Mesendoderm (in vitro differentiated cells): ENCODE results near the gene TMEM254.
"Not testable (repeated sequence)": the region's sequence is repeated elsewhere in the genome, so short reads cannot be mapped to it uniquely, and the experiment has no call there.

ENCODE experiments used
- DNase-seq: peaks from one replicate; pipeline ENCODE4 v3.0.0; 2013
- H2AK5ac ChIP-seq: 2 replicates; pipeline ENCODE4 v1.6.1; 2013; ENCODE audit warnings: low read length, inconsistent platforms
- H2BK120ac ChIP-seq: 2 replicates; pipeline ENCODE4 v1.6.1; 2013; ENCODE audit warnings: low read depth, mild to moderate bottlenecking, low read length, moderate library complexity, mixed read lengths
- H2BK15ac ChIP-seq: replicated peaks from 2 replicates; pipeline ENCODE4 v1.6.1; 2013; ENCODE audit warnings: low read depth, mild to moderate bottlenecking, moderate library complexity
- H2BK5ac ChIP-seq: 2 replicates; pipeline ENCODE4 v1.6.1; 2013; ENCODE audit warnings: low read length, inconsistent platforms
- H3K18ac ChIP-seq: 2 replicates; pipeline ENCODE4 v1.6.1; 2013; ENCODE audit warnings: mild to moderate bottlenecking, low read length, mixed read lengths
- H3K23ac ChIP-seq: one replicate; pipeline ENCODE4 v1.6.1; 2013; ENCODE audit warnings: low read length
- H3K27ac ChIP-seq: 2 replicates; pipeline ENCODE4 v1.5.1; 2013; ENCODE audit warnings: low read depth, mild to moderate bottlenecking, inconsistent platforms, low read length, moderate library complexity
- H3K27me3 ChIP-seq: 2 replicates; pipeline ENCODE4 v1.6.1; 2013; ENCODE audit warnings: low read length, control low read depth, mild to moderate bottlenecking, inconsistent platforms; ENCODE audit not compliant: insufficient read depth, poor library complexity
- H3K36me3 ChIP-seq: 2 replicates; pipeline ENCODE4 v1.6.1; 2013; ENCODE audit warnings: low read length, inconsistent platforms; ENCODE audit not compliant: control insufficient read depth, insufficient read depth
- H3K4ac ChIP-seq: one replicate; pipeline ENCODE4 v1.6.1; 2013; ENCODE audit warnings: low read depth, mild to moderate bottlenecking, low read length, moderate library complexity
- H3K4me1 ChIP-seq: 2 replicates; pipeline ENCODE4 v1.6.1; 2013; ENCODE audit warnings: low read depth, low read length, inconsistent platforms; ENCODE audit not compliant: control insufficient read depth
- H3K4me2 ChIP-seq: 2 replicates; pipeline ENCODE4 v1.6.1; 2013; ENCODE audit warnings: low read length
- H3K4me3 ChIP-seq: 2 replicates; pipeline ENCODE4 v1.5.1; 2013; ENCODE audit warnings: mild to moderate bottlenecking, low read length
- H3K56ac ChIP-seq: one replicate; pipeline ENCODE4 v1.6.1; 2013; ENCODE audit warnings: low read length
- H3K79me1 ChIP-seq: 2 replicates; pipeline ENCODE4 v1.6.1; 2013; ENCODE audit warnings: low read length, inconsistent platforms
- H3K79me2 ChIP-seq: 2 replicates; pipeline ENCODE4 v1.6.1; 2013; ENCODE audit warnings: mild to moderate bottlenecking, low read length; ENCODE audit not compliant: control insufficient read depth, insufficient read depth
- H3K9ac ChIP-seq: 2 replicates; pipeline ENCODE4 v1.6.1; 2013; ENCODE audit warnings: low read length, inconsistent platforms
- H4K5ac ChIP-seq: one replicate; pipeline ENCODE4 v1.6.1; 2013; ENCODE audit warnings: low read length
- H4K8ac ChIP-seq: one replicate; pipeline ENCODE4 v1.6.1; 2013; ENCODE audit warnings: low read depth, mild to moderate bottlenecking, control low read depth, low read length, moderate library complexity
- WGBS: extraction: QIAGEN DNeasy Blood & Tissue Kit; methylation state at CpG from one replicate; pipeline ENCODE4 v1.1.7; 2013; ENCODE audit warnings: low lambda C conversion rate, missing lambda C conversion rate; ENCODE audit not compliant: insufficient coverage; ENCODE audit errors: extremely low coverage; 5-methylcytosine and 5-hydroxymethylcytosine counted together

TMEM254 gene

GRCh38 chr10:80035430-80035829 is 43.0 kb upstream of the TMEM254 start:
- not testable (repeated sequence) for H2BK120ac ChIP-seq, DNase-seq, H2BK5ac ChIP-seq, H3K4ac ChIP-seq, H3K23ac ChIP-seq, H4K5ac ChIP-seq, H3K56ac ChIP-seq, H4K8ac ChIP-seq, H3K79me1 ChIP-seq, H3K9ac ChIP-seq, H3K27ac ChIP-seq, H3K36me3 ChIP-seq, H2AK5ac ChIP-seq, H2BK15ac ChIP-seq, H3K4me3 ChIP-seq, H3K18ac ChIP-seq, H3K4me1 ChIP-seq, H3K79me2 ChIP-seq, H3K4me2 ChIP-seq, H3K27me3 ChIP-seq
- WGBS = no CpG with 5 or more reads among the region's 3 CpGs

GRCh38 chr10:80036921-80037500 is 41.5 kb upstream of the TMEM254 start:
- H3K23ac ChIP-seq, H4K5ac ChIP-seq, H2BK5ac ChIP-seq, H3K56ac ChIP-seq, H3K27me3 ChIP-seq, H3K4me2 ChIP-seq, H2AK5ac ChIP-seq, H3K36me3 ChIP-seq, DNase-seq, H2BK15ac ChIP-seq, H3K9ac ChIP-seq, H3K18ac ChIP-seq, H3K79me2 ChIP-seq, H4K8ac ChIP-seq, H3K4ac ChIP-seq, H3K4me3 ChIP-seq, H3K27ac ChIP-seq, H3K79me1 ChIP-seq, H2BK120ac ChIP-seq, H3K4me1 ChIP-seq: not testable (repeated sequence)
- WGBS = no CpG with 5 or more reads among the region's 5 CpGs

GRCh38 chr10:80038226-80038625 is 40.2 kb upstream of the TMEM254 start:
- not testable (repeated sequence) for H3K79me1 ChIP-seq, H3K79me2 ChIP-seq, H4K8ac ChIP-seq, H3K36me3 ChIP-seq, H2BK5ac ChIP-seq, H3K56ac ChIP-seq, H3K4me2 ChIP-seq, H4K5ac ChIP-seq, H3K27me3 ChIP-seq, H3K23ac ChIP-seq, H3K4me1 ChIP-seq, H3K27ac ChIP-seq, DNase-seq, H3K9ac ChIP-seq, H3K4me3 ChIP-seq, H2BK120ac ChIP-seq, H3K4ac ChIP-seq, H2BK15ac ChIP-seq, H2AK5ac ChIP-seq, H3K18ac ChIP-seq
- no CpG with 5 or more reads among the region's 7 CpGs for WGBS

GRCh38 chr10:80041162-80041561 is 37.3 kb upstream of the TMEM254 start:
- no peak overlapping the region for H2BK15ac ChIP-seq
- no peak for DNase-seq
- H3K79me2 ChIP-seq = no peaks in the 10 kb centered on the region
- H3K27me3 ChIP-seq = no peaks in the 10 kb centered on the region
- H2BK5ac ChIP-seq = no peak overlapping the region
- H3K4me2 ChIP-seq = no peak overlapping the region
- no peaks in the 10 kb centered on the region for H3K4me1 ChIP-seq
- no peak overlapping the region for H3K56ac ChIP-seq
- no peak overlapping the region for H3K23ac ChIP-seq
- no CpG with 5 or more reads among the region's 6 CpGs for whole genome bisulfite sequencing
- H3K36me3 ChIP-seq = no peaks in the 10 kb centered on the region
- no peak overlapping the region for H3K27ac ChIP-seq
- no peak overlapping the region for H2BK120ac ChIP-seq
- H3K4me3 ChIP-seq = no peak overlapping the region
- no peak overlapping the region for H3K18ac ChIP-seq
- no peaks in the 10 kb centered on the region for H3K79me1 ChIP-seq
- no peak overlapping the region for H4K5ac ChIP-seq
- H4K8ac ChIP-seq = no peak overlapping the region
- no peak overlapping the region for H3K4ac ChIP-seq
- no peak overlapping the region for H3K9ac ChIP-seq
- H2AK5ac ChIP-seq = no peak overlapping the region

- H3K56ac ChIP-seq, H3K4me2 ChIP-seq, H3K18ac ChIP-seq, H2BK15ac ChIP-seq, H3K4me3 ChIP-seq, H3K4ac ChIP-seq, H3K27me3 ChIP-seq, H2AK5ac ChIP-seq, H3K79me1 ChIP-seq, H3K23ac ChIP-seq, H3K9ac ChIP-seq, H3K79me2 ChIP-seq, H3K36me3 ChIP-seq, H2BK120ac ChIP-seq, H3K27ac ChIP-seq, H4K5ac ChIP-seq, H2BK5ac ChIP-seq, H4K8ac ChIP-seq, H3K4me1 ChIP-seq: not testable (repeated sequence)
- peak; percentile 47 for DNase-seq
- no CpG with 5 or more reads among the region's 6 CpGs for WGBS
Observed at GRCh38 chr10:80044935-80045334, 33.5 kb upstream of the TMEM254 start.
